ENCODE measurements around the gene ANKS1A.
A peak's percentile ranks its signal among the peaks of the same experiment; 100 is the strongest.

ANKS1A gene

DNA sequence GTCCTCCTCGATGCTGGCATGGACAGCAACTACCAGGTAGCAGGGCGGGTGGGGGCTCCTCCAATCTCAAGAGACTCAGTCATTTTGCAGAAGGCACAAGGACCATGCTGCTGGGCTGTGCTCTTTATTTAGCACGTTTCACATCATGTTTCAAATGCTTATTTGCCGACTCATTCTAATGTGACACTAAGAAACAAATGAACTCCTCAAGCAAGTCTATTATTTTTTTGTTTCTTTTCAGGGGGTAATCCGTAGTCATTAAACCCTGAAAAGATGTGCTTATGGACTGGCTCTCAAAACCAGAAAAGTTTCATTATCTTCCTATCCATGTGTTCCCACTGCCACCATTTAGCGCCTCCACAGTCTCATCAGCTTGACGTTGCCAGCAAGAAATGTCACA is 92.9 kb downstream of the ANKS1A start:
- H3K4me3 ChIP-seq (ENCODE audit: low read depth, low read length), result no peak overlapping the region
- no peak for TF ChIP-seq CTCF (IDR thresholded peaks at IDR 0.05; ENCODE audit: low read depth, low read length)

GRCh38 chr6:34982424-34982852 is 93.4 kb downstream of the ANKS1A start:
- H3K4me3 ChIP-seq (ENCODE audit: low read depth, low read length), result no peak overlapping the region
- TF ChIP-seq CTCF (IDR thresholded peaks at IDR 0.05; ENCODE audit: low read depth, low read length), result no peak

DNA sequence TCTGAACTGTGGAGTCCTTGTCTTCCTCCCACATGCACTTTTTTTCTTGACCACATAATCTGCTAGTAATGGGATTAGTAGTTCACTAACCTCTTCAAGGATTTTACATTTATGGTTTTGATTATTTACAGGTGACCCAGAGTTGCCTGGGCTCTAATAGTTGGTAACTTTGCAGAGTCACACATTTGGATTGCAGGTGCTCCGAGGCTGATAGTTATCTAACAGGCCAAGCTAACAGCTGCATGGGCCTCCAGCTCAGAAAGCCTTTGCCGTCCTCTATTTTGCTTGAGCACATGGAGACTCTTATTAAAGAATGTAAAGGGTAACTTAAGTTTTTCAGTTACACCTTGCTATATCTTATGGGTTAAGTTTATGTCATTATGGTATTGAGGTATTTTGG is 95.4 kb downstream of the ANKS1A start:
- TF ChIP-seq CTCF (IDR thresholded peaks at IDR 0.05; ENCODE audit: low read depth, low read length), result no peak
- no peak overlapping the region for H3K4me3 ChIP-seq (ENCODE audit: low read depth, low read length)

GRCh38 chr6:34985236-34985635 is 96.2 kb downstream of the ANKS1A start:
- H3K4me3 ChIP-seq (ENCODE audit: low read depth, low read length), result no peak overlapping the region
- TF ChIP-seq CTCF (IDR thresholded peaks at IDR 0.05; ENCODE audit: low read depth, low read length), result no peak

DNA sequence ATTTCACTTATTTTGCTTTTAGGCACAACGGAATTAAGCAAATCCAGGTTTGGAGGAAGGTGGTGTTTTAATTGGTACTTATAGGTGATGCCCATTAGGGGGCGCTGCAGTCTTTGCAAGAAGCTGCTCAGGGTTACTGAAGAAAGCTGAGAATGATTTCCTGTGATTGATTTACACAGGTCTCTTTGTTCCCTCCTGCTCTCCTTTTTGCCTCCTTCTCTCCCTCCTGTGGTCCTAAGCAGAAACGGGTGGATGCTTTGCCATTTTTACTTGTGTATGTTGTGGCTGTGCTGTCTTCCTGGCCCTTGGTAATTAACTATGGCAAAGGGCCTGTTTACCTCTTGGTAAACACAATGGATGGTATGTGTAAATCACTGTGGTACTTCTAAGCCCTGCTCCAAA is 97.8 kb downstream of the ANKS1A start:
- no peak overlapping the region for H3K4me3 ChIP-seq (ENCODE audit: low read depth, low read length)
- TF ChIP-seq CTCF (IDR thresholded peaks at IDR 0.05; ENCODE audit: low read depth, low read length), result peak; percentile 58

DNA sequence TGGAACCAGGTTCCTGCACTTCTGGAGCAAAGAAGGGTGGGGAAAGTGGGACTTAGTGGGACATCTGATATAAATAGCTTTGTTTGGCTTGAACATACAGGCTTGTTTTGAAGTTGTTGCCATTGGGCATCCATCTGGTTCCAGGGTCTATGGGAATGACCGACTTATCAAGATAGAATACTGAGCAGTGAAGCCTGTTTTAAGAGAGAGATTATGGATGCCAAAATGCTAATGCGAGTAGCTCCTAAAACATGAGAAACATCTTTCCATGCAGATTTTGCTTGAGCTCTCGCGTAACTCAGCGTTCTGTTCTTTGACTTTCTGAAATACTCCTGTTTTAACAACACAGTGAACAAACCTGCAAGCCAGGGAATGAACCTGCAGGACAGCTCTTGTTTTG is 98.5 kb downstream of the ANKS1A start:
- no peak overlapping the region for H3K4me3 ChIP-seq (ENCODE audit: low read depth, low read length)
- TF ChIP-seq CTCF (IDR thresholded peaks at IDR 0.05; ENCODE audit: low read depth, low read length), result no peak

DNA sequence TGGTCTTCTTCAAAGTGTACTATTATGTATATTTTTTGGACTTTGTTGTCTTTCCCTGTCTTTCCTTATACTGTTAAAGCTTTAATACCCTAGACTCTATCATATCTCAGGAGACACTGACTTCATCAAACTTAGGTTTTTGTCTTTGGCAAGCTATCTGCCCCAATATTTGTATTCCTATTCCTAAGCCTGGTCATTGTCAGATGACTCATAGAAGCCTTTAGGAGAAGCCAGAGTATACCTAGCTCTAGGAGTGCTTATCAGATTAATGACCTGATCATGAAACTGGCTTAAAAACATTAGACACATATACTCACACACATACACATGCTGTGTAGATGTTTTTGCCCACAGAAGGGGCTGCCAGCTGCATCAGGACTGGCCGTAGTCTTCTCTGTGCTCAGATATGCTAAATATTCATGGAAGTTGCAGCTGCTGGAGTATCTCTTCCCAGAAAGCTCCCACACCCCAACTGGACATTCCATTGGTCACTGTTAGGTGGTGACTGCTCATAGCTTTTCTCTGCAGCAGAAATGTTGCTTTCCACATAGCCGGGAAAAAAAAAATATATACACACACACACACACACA is 102.0 kb downstream of the ANKS1A start:
- no peak for TF ChIP-seq CTCF (IDR thresholded peaks at IDR 0.05; ENCODE audit: low read depth, low read length)
- no peak overlapping the region for H3K4me3 ChIP-seq (ENCODE audit: low read depth, low read length)
